Stomach (tissue), 9 donors: ENCODE results near the gene FAM3B. TPM values are rescaled to one million over a fixed set of nuclear protein-coding genes. Genes with fewer than 3 reads are reported as not detected.

Experiments used
- DNase-seq, 2 donors: peaks; one replicate each; pipeline versions ENCODE4 v3.0.0 to v3.0.0-alpha.2; 2013 to 2019
- H3K27ac ChIP-seq, 5 donors: fragments of 200-600 bp in 4 of 5; sonication (generic) in 4 of 5; one replicate each; pipeline ENCODE4 v1.5.1; 2013 to 2019; ENCODE audit warnings: mild to moderate bottlenecking in 1 of 5, moderate library complexity in 1 of 5
- H3K27me3 ChIP-seq, 3 donors: fragments of 200-600 bp; sonication (generic); one replicate each; pipeline ENCODE4 v1.5.1; 2017 to 2019; ENCODE audit warnings: mixed run types in 1 of 3
- H3K36me3 ChIP-seq, 4 donors: fragments of 200-600 bp; sonication (generic); 1 replicate in 3 of 4; 2 replicates in 1 of 4; pipeline ENCODE4 v1.5.1; 2016 to 2019
- H3K4me1 ChIP-seq, 4 donors: fragments of 200-600 bp; sonication (generic); one replicate each; pipeline ENCODE4 v1.5.1; 2016 to 2019
- H3K4me3 ChIP-seq, 4 donors: fragments of 200-600 bp; sonication (generic) in 3 of 4; one replicate each; pipeline ENCODE4 v1.5.1; 2016 to 2019; ENCODE audit warnings: mild to moderate bottlenecking in 1 of 4
- H3K9me3 ChIP-seq, 4 donors: fragments of 200-600 bp; sonication (generic); one replicate each; pipeline ENCODE4 v1.5.1; 2016 to 2019
- CTCF ChIP-seq, 7 experiments: fragments of 450-650 bp in 4 of 7; fragments of 200-600 bp in 3 of 7; sonication (generic) in 3 of 7; IDR thresholded peaks; one replicate each; pipeline ENCODE4 v1.5.1; 2016 to 2019; ENCODE audit warnings: antibody characterized with exemption in 7 of 7, control low read depth in 2 of 7, mild to moderate bottlenecking in 1 of 7
- EP300 ChIP-seq: sonication (generic); formaldehyde crosslinking; IDR thresholded peaks from one replicate; pipeline ENCODE4 v1.6.1; 2017; ENCODE audit warnings: antibody characterized with exemption
- POLR2A ChIP-seq, 4 donors: fragments of 450-650 bp; IDR thresholded peaks; one replicate each; pipeline ENCODE4 v1.6.1; 2016; ENCODE audit warnings: antibody characterized with exemption in 4 of 4, control low read depth in 2 of 4, mild to moderate bottlenecking in 1 of 4, moderate library complexity in 1 of 4
- POLR2AphosphoS5 ChIP-seq, 3 donors: sonication (generic); formaldehyde crosslinking; IDR thresholded peaks; one replicate each; pipeline ENCODE4 v1.6.1; 2016; ENCODE audit warnings: antibody characterized with exemption in 3 of 3
- WGBS, 5 donors: extraction: QIAGEN DNeasy Blood & Tissue Kit in 3 of 5; methylation state at CpG; one replicate each; pipeline versions ENCODE4 v1.1.5 to v1.1.7; 2013 to 2018; 5-methylcytosine and 5-hydroxymethylcytosine counted together
- intact Hi-C: fragments of 100-400 bp; cut with DNase I; formaldehyde crosslinking; loops from one replicate; pipeline ENCODE4 v1.15.1; 2023; ENCODE audit warnings: low total_unique reads
- polyA plus RNA-seq, 3 donors: library from polyadenylated mRNA; stranded (reverse); fragments of 200-250 nt; gene quantifications; one replicate each; pipeline ENCODE4 v1.2.3, GENCODE V29; 2013
- total RNA-seq, 5 donors: library from RNA; depleted of rRNA; stranded (reverse); fragments of >200 nt; gene quantifications; one replicate each; pipeline versions ENCODE4 v1.1.0 to v1.2.3, GENCODE V29; 2014 to 2016
- donor health status: healthy with polysubstance abuse.
- donor health status: Bipolar disorder and iron deficiency.
- donor health status: healthy.

The FAM3B gene
- total and polyA plus RNA-seq, 8 donors, result 12.3 to 103 (median 89.0) TPM; not detected in 1

DNA sequence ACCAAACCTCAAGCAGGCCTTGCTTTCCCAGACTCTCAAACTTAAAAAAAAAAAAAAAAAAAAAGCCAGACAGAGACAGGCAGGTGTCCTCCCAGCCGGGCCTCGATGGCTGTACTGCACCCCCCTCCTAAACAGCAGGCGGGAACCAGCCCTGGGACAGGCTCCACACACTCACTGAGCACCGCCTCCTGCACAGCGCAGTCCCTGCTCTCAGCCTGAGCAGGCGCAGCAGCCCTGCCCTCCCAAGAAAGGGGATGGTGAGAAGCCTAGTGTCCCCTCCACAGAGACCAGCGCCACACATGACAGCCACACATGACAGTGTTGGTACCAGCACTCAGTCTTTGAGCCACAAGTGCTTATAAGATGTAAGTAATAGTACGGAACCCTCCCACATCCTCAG is 57.2 kb downstream of the FAM3B start:
- intact Hi-C loops, result no loop called here
- DNase-seq, result no peak
- WGBS, 5 donors, result 86 to 95% (median 90%) methylated on average over 8 of the region's 8 CpGs
- no peak overlapping the region for H3K4me3 ChIP-seq
- H3K27me3 ChIP-seq, result no peaks in the 10 kb centered on the region
- TF ChIP-seq POLR2AphosphoS5 (IDR thresholded peaks at IDR 0.05) (no peak), EP300 (no peak), CTCF (IDR thresholded peaks at IDR 0.05) (no peak), POLR2A (IDR thresholded peaks at IDR 0.05) (no peak)
- H3K36me3 ChIP-seq, result peaks cover 0 to 22% (median 20%) of the 10 kb centered on the region in 4 donors
- no peaks in the 10 kb centered on the region for H3K9me3 ChIP-seq
- no peak overlapping the region for H3K27ac ChIP-seq
- H3K4me1 ChIP-seq, result peaks cover 8 to 21% (median 12%) of the 10 kb centered on the region in 4 donors

DNA sequence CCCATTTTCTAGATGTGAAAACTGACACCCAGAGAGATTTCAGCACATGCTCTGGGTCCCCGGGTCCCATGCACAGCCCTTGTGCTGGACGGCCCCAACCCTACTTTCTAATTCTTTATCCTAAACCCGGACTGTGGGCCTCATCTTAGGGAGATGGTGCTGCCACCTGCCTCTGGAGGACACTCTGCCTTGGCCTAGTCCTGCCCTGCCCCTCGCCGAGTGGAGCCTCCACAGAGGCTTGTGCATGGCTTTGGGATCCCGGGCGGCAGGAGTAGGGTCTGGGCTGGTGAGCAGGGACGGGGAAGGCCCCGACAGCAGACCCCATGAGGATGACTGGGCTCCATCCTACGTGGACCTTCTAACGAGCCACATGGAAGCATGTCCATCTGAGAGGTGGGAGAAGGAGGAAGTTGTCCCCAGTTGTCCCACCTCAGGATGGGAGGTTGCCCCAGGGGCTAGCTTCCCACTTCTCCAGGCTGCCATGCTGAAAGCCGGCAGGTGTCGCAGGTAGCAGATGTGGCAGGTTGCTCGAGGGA is 57.6 kb downstream of the FAM3B start:
- WGBS, 5 donors, result 91 to 99% (median 97%) methylated on average over 6 to 14 of the region's 14 CpGs

DNA sequence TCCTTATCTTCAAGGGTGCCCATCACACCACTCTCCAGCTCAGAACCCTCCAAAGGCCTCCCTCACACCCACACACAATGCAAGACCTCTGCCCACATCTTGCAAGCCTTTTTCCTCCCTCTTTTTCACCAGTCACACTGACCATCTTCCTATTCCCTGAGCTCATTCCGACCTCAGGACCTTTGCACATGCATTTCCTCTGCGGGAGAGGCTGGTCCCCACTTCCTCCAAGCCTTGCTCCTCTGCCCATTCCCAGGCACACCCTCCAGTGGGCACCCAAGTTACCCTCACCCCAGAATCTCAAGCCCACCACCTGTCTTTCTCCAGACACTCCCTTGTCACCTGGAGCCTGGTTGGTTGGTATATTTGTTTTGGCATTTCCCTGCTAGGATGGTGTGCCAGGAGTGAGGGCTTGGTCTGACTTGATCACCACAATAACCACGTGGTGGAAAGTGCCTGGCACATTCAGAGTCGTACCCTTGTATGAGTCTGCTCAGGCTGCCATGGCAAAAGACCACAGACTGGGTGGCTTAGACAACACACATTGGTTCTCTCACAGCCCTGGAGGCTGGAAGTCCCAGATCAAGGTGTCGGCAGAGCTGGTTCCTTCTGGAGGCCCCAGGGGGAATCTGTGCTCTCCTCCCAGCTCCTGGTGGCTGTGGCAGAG is 58.4 kb downstream of the FAM3B start:
- Histone ChIP-seq H3K4me3 (no peak overlapping the region), H3K27me3 (no peaks in the 10 kb centered on the region), H3K9me3 (no peaks in the 10 kb centered on the region), H3K27ac (no peak overlapping the region), H3K36me3 (peaks cover 0 to 35% (median 33%) of the 10 kb centered on the region in 4 donors), H3K4me1 (peaks cover 0 to 9% (median 5%) of the 10 kb centered on the region in 4 donors)
- no peak for TF ChIP-seq CTCF (IDR thresholded peaks at IDR 0.05)
- no peak for TF ChIP-seq POLR2A (IDR thresholded peaks at IDR 0.05)
- no peak for TF ChIP-seq EP300
- no peak for TF ChIP-seq POLR2AphosphoS5 (IDR thresholded peaks at IDR 0.05)
- intact Hi-C loops, result no loop called here
- no peak for DNase-seq
- 56 to 68% (median 63%) methylated on average over 4 to 5 of the region's 5 CpGs for WGBS, 5 donors

More for the DNA sequence above, 57.6 kb downstream of the FAM3B start:
- no peak for TF ChIP-seq POLR2A (IDR thresholded peaks at IDR 0.05)
- no peak for TF ChIP-seq CTCF (IDR thresholded peaks at IDR 0.05)
- no peak overlapping the region for H3K4me3 ChIP-seq
- H3K27me3 ChIP-seq, result no peaks in the 10 kb centered on the region
- no peak overlapping the region for H3K27ac ChIP-seq
- no peaks in the 10 kb centered on the region for H3K9me3 ChIP-seq
- no peak for DNase-seq
- peaks cover 0 to 27% (median 25%) of the 10 kb centered on the region in 4 donors for H3K36me3 ChIP-seq
- peaks cover 3 to 16% (median 9%) of the 10 kb centered on the region in 4 donors for H3K4me1 ChIP-seq
- intact Hi-C loops, result no loop called here

GRCh38 chr21:41375875-41376274 is 59.3 kb downstream of the FAM3B start:
- Histone ChIP-seq H3K27me3 (no peaks in the 10 kb centered on the region), H3K27ac (no peak overlapping the region), H3K36me3 (peaks cover 0 to 43% (median 41%) of the 10 kb centered on the region in 4 donors), H3K4me1 (peaks cover 0 to 5% (median under 1%) of the 10 kb centered on the region in 4 donors), H3K9me3 (no peaks in the 10 kb centered on the region), H3K4me3 (no peak overlapping the region)
- TF ChIP-seq EP300 (no peak), POLR2AphosphoS5 (IDR thresholded peaks at IDR 0.05) (no peak), CTCF (IDR thresholded peaks at IDR 0.05) (no peak), POLR2A (IDR thresholded peaks at IDR 0.05) (no peak)
- DNase-seq, result no peak
- intact Hi-C loops, result no loop called here
- WGBS, 5 donors, result 68 to 80% (median 72%) methylated on average over 5 of the region's 5 CpGs
